ENCODE results near the gene GOLGA6D.
"Not testable (repeated sequence)": the region's sequence is repeated elsewhere in the genome, so short reads cannot be mapped to it uniquely, and the experiment has no call there.

GOLGA6D gene

GRCh38 chr15:75235760-75236729 lies 46.6 kb upstream of the GOLGA6D start:
- H3K4me2 ChIP-seq, result no peak overlapping the region
- peaks cover 10% of the 10 kb centered on the region; the same call in 1 of the 2 replicates for H3K27me3 ChIP-seq (ENCODE audit: insufficient read depth, low read depth)
- no peak overlapping the region for H3K27ac ChIP-seq
- H3K79me2 ChIP-seq (ENCODE audit: insufficient read depth, low read depth), result no peaks in the 10 kb centered on the region
- H3K4me3 ChIP-seq (IDR thresholded peaks at IDR 0.05; ENCODE audit: insufficient read depth, low read depth, low read length), result no peak overlapping the region
- no peaks in the 10 kb centered on the region for H3K36me3 ChIP-seq (ENCODE audit: insufficient read depth)
- no peak overlapping the region for H3K9ac ChIP-seq
- H3K4me1 ChIP-seq (ENCODE audit: low read depth, poor library complexity, severe bottlenecking), result peaks cover 6% of the 10 kb centered on the region
- no peaks in the 10 kb centered on the region for H4K20me1 ChIP-seq (ENCODE audit: insufficient read depth)
- no peak for TF ChIP-seq CTCF (conservative IDR thresholded peaks at IDR 0.05; ENCODE audit: low read depth, low read length)
- no peak overlapping the region for H2AFZ ChIP-seq (ENCODE audit: low read depth)

- Histone ChIP-seq H3K27me3 (ENCODE audit: insufficient read depth, low read depth) (peaks cover 10% of the 10 kb centered on the region; the same call in 1 of the 2 replicates), H2AFZ (ENCODE audit: low read depth) (no peak overlapping the region), H3K9ac (no peak overlapping the region), H4K20me1 (ENCODE audit: insufficient read depth) (no peaks in the 10 kb centered on the region), H3K36me3 (ENCODE audit: insufficient read depth) (no peaks in the 10 kb centered on the region), H3K4me2 (no peak overlapping the region), H3K4me3 (IDR thresholded peaks at IDR 0.05; ENCODE audit: insufficient read depth, low read depth, low read length) (no peak overlapping the region), H3K4me1 (ENCODE audit: low read depth, poor library complexity, severe bottlenecking) (peaks cover 6% of the 10 kb centered on the region), H3K27ac (no peak overlapping the region), H3K79me2 (ENCODE audit: insufficient read depth, low read depth) (no peaks in the 10 kb centered on the region)
- TF ChIP-seq CTCF (conservative IDR thresholded peaks at IDR 0.05; ENCODE audit: low read depth, low read length), result no peak
These were observed 45.2 kb upstream of the GOLGA6D start for GRCh38 chr15:75237316-75237982.

GRCh38 chr15:75238150-75238549 lies 44.5 kb upstream of the GOLGA6D start:
- TF ChIP-seq CTCF (conservative IDR thresholded peaks at IDR 0.05; ENCODE audit: low read depth, low read length), result no peak
- H4K20me1 ChIP-seq (ENCODE audit: insufficient read depth), result no peaks in the 10 kb centered on the region
- peaks cover 9% of the 10 kb centered on the region; the same call in 1 of the 2 replicates for H3K27me3 ChIP-seq (ENCODE audit: insufficient read depth, low read depth)
- H3K4me2 ChIP-seq, result no peak overlapping the region
- H2AFZ ChIP-seq (ENCODE audit: low read depth), result no peak overlapping the region
- peaks cover 6% of the 10 kb centered on the region for H3K4me1 ChIP-seq (ENCODE audit: low read depth, poor library complexity, severe bottlenecking)
- no peak overlapping the region for H3K27ac ChIP-seq
- no peaks in the 10 kb centered on the region for H3K36me3 ChIP-seq (ENCODE audit: insufficient read depth)
- no peak overlapping the region for H3K9ac ChIP-seq
- no peaks in the 10 kb centered on the region for H3K79me2 ChIP-seq (ENCODE audit: insufficient read depth, low read depth)
- H3K4me3 ChIP-seq (IDR thresholded peaks at IDR 0.05; ENCODE audit: insufficient read depth, low read depth, low read length), result no peak overlapping the region

GRCh38 chr15:75245741-75246140 lies 36.9 kb upstream of the GOLGA6D start:
- not testable (repeated sequence) for H3K27me3 ChIP-seq (ENCODE audit: insufficient read depth, low read depth); H3K79me2 ChIP-seq (ENCODE audit: insufficient read depth, low read depth); H3K9ac ChIP-seq; H3K36me3 ChIP-seq (ENCODE audit: insufficient read depth); H3K27ac ChIP-seq; H4K20me1 ChIP-seq (ENCODE audit: insufficient read depth); H3K4me1 ChIP-seq (ENCODE audit: low read depth, poor library complexity, severe bottlenecking); H2AFZ ChIP-seq (ENCODE audit: low read depth); H3K4me2 ChIP-seq; H3K4me3 ChIP-seq (IDR thresholded peaks at IDR 0.05; ENCODE audit: insufficient read depth, low read depth, low read length)

GRCh38 chr15:75248991-75249390 lies 33.6 kb upstream of the GOLGA6D start:
- not testable (repeated sequence) for H4K20me1 ChIP-seq (ENCODE audit: insufficient read depth); H3K4me3 ChIP-seq (IDR thresholded peaks at IDR 0.05; ENCODE audit: insufficient read depth, low read depth, low read length); H2AFZ ChIP-seq (ENCODE audit: low read depth); H3K27me3 ChIP-seq (ENCODE audit: insufficient read depth, low read depth); H3K79me2 ChIP-seq (ENCODE audit: insufficient read depth, low read depth); H3K4me2 ChIP-seq; H3K27ac ChIP-seq; H3K4me1 ChIP-seq (ENCODE audit: low read depth, poor library complexity, severe bottlenecking); H3K9ac ChIP-seq; H3K36me3 ChIP-seq (ENCODE audit: insufficient read depth)

All from KMS-11 (cell line).